Stomach smooth muscle (tissue), 2 donors: ENCODE results near the gene ANO8.
A peak's percentile ranks its signal among the peaks of the same experiment; 100 is the strongest.

Experiments used
- H3K27ac ChIP-seq: one replicate; pipeline ENCODE4 v1.7.0; 2013; ENCODE audit warnings: mild to moderate bottlenecking, low read length, inconsistent platforms
- H3K27me3 ChIP-seq, 2 donors: one replicate each; pipeline ENCODE4 v1.7.0; 2013; ENCODE audit warnings: low read length in 2 of 2; ENCODE audit not compliant: insufficient read depth in 2 of 2, control insufficient read depth in 1 of 2
- H3K36me3 ChIP-seq, 2 donors: one replicate each; pipeline ENCODE4 v1.7.0; 2013; ENCODE audit warnings: low read length in 2 of 2; ENCODE audit not compliant: control insufficient read depth in 2 of 2, insufficient read depth in 2 of 2
- H3K4me1 ChIP-seq: one replicate; pipeline ENCODE4 v1.7.0; 2013; ENCODE audit warnings: low read length; ENCODE audit not compliant: control insufficient read depth, insufficient read depth
- H3K4me3 ChIP-seq, 2 donors: one replicate each; pipeline ENCODE4 v1.7.0; 2013; ENCODE audit warnings: low read length in 2 of 2
- H3K9ac ChIP-seq, 2 donors: one replicate each; pipeline ENCODE4 v1.7.0; 2013; ENCODE audit warnings: low read length in 2 of 2, mild to moderate bottlenecking in 1 of 2
- H3K9me3 ChIP-seq, 2 donors: one replicate each; pipeline ENCODE4 v1.7.0; 2013; ENCODE audit warnings: low read length in 2 of 2; ENCODE audit not compliant: control insufficient read depth in 2 of 2
- donor health status: healthy.
- donor health status: Pancreatic carcinoma.

Gene ANO8

GRCh38 chr19:17333611-17334413, 843 bp downstream of the ANO8 start:
- peak overlapping the region; percentile 58 to 64 for H3K9ac ChIP-seq
- peaks cover 42% of the 10 kb centered on the region for H3K4me1 ChIP-seq
- no peaks in the 10 kb centered on the region for H3K9me3 ChIP-seq
- peak overlapping the region; percentile 67 to 81 for H3K4me3 ChIP-seq
- H3K36me3 ChIP-seq: peaks cover 0 to 2% of the 10 kb centered on the region in 2 donors
- H3K27me3 ChIP-seq: peaks cover 0 to 16% of the 10 kb centered on the region in 2 donors
- no peak overlapping the region for H3K27ac ChIP-seq

GRCh38 chr19:17332677-17333581, 1.7 kb downstream of the ANO8 start:
- Histone ChIP-seq H3K4me3 (no peak overlapping the region), H3K36me3 (peaks cover 0 to 2% of the 10 kb centered on the region in 2 donors), H3K27ac (no peak overlapping the region), H3K27me3 (peaks cover 0 to 16% of the 10 kb centered on the region in 2 donors), H3K4me1 (peaks cover 44% of the 10 kb centered on the region), H3K9me3 (no peaks in the 10 kb centered on the region), H3K9ac (no peak overlapping the region)

GRCh38 chr19:17332360-17332676, 2.3 kb downstream of the ANO8 start:
- Histone ChIP-seq H3K27ac (no peak overlapping the region), H3K4me3 (no peak overlapping the region)

GRCh38 chr19:17331045-17331558, 3.6 kb downstream of the ANO8 start:
- Histone ChIP-seq H3K36me3 (peaks cover 0 to 2% of the 10 kb centered on the region in 2 donors), H3K9ac (no peak overlapping the region), H3K9me3 (no peaks in the 10 kb centered on the region), H3K27ac (no peak overlapping the region), H3K27me3 (peaks cover 0 to 16% of the 10 kb centered on the region in 2 donors), H3K4me1 (peaks cover 42% of the 10 kb centered on the region), H3K4me3 (no peak overlapping the region)

More at GRCh38 chr19:17332360-17332676, 2.3 kb downstream of the ANO8 start:
- peaks cover 0 to 2% of the 10 kb centered on the region in 2 donors for H3K36me3 ChIP-seq
- peaks cover 0 to 16% of the 10 kb centered on the region in 2 donors for H3K27me3 ChIP-seq
- H3K4me1 ChIP-seq: peaks cover 45% of the 10 kb centered on the region
- H3K9me3 ChIP-seq: no peaks in the 10 kb centered on the region
- H3K9ac ChIP-seq: no peak overlapping the region

- no peak overlapping the region for H3K9ac ChIP-seq
- H3K4me1 ChIP-seq: peaks cover 39% of the 10 kb centered on the region
- no peaks in the 10 kb centered on the region for H3K9me3 ChIP-seq
- peaks cover 0 to 16% of the 10 kb centered on the region in 2 donors for H3K27me3 ChIP-seq
- peaks cover 0 to 2% of the 10 kb centered on the region in 2 donors for H3K36me3 ChIP-seq
- H3K27ac ChIP-seq: no peak overlapping the region
- H3K4me3 ChIP-seq: no peak overlapping the region
These were observed 4.2 kb downstream of the ANO8 start for GRCh38 chr19:17330262-17331044.

- no peak overlapping the region for H3K27ac ChIP-seq
- H3K4me1 ChIP-seq: peaks cover 34% of the 10 kb centered on the region
- H3K27me3 ChIP-seq: peaks cover 0 to 16% of the 10 kb centered on the region in 2 donors
- no peaks in the 10 kb centered on the region for H3K9me3 ChIP-seq
- H3K36me3 ChIP-seq: peaks cover 0 to 2% of the 10 kb centered on the region in 2 donors
- H3K9ac ChIP-seq: no peak overlapping the region
- no peak overlapping the region for H3K4me3 ChIP-seq
These were observed 5.0 kb downstream of the ANO8 start for GRCh38 chr19:17329366-17330261.

- Histone ChIP-seq H3K27me3 (peaks cover 0 to 16% of the 10 kb centered on the region in 2 donors), H3K4me1 (peaks cover 27% of the 10 kb centered on the region), H3K9ac (peak overlapping the region in 1 of 2 donors; percentile 5), H3K36me3 (peaks cover 0 to 2% of the 10 kb centered on the region in 2 donors), H3K9me3 (no peaks in the 10 kb centered on the region), H3K27ac (no peak overlapping the region), H3K4me3 (peak overlapping the region in 1 of 2 donors; percentile 67)
These were observed 5.9 kb downstream of the ANO8 start for GRCh38 chr19:17328517-17329365.

- Histone ChIP-seq H3K4me1 (peaks cover 25% of the 10 kb centered on the region), H3K27me3 (peaks cover 0 to 16% of the 10 kb centered on the region in 2 donors), H3K27ac (no peak overlapping the region), H3K9ac (peak overlapping the region; percentile 5 to 41), H3K36me3 (peaks cover 0 to 2% of the 10 kb centered on the region in 2 donors), H3K9me3 (no peaks in the 10 kb centered on the region), H3K4me3 (peak overlapping the region in 1 of 2 donors; percentile 67)
These were observed 6.8 kb downstream of the ANO8 start for GRCh38 chr19:17327654-17328516.
